GM19351 (cell line): ENCODE results near the gene ZNF726.
"Not testable (repeated sequence)": the region's sequence is repeated elsewhere in the genome, so short reads cannot be mapped to it uniquely, and the experiment has no call there.

ENCODE experiments used
- ATAC-seq: cut with Tn5 transposase; IDR thresholded peaks from one replicate; pipeline ENCODE4 v1.9.1; 2021; ENCODE audit warnings: mild to moderate bottlenecking, moderate library complexity; ENCODE audit not compliant: unreplicated experiment

ZNF726 gene

DNA sequence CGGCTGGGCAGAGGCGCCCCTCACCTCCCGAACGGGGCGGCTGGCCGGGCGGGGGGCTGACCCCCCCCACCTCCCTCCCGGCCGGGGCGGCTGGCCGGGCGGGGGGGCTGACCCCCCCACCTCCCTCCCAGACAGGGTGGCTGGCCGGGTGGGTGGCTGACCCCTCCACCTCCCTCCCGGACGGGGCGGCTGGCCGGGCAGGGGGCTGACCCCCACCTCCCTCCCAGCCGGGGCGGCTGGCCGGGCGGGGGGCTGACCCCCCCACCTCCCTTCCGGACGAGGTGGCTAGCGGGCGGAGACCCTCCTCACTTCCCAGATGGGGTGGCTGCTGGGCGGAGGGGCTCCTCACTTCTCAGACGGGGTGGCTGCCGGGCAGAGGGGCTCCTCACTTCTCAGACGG, 22.3 kb downstream of the ZNF726 start:
- not testable (repeated sequence) for ATAC-seq

DNA sequence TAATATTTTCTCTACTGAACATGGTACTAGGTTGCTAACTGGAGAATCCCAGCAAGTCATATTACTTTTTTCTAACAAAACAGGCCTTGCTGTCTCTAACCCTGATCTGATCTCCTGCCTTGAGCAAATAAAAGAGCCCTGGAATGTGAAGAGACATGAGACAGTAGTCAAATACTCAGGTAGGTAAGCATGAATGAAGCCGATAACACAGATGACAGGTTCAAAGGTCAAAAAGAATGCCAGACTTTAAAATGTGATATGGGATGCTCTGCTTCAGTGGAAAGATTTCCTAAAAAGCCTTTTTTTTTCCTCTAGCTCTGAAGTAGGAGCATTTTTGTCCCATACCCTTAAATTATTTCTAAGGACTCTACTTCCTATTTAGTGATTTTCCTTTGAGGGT, 28.7 kb downstream of the ZNF726 start:
- no peak for ATAC-seq

DNA sequence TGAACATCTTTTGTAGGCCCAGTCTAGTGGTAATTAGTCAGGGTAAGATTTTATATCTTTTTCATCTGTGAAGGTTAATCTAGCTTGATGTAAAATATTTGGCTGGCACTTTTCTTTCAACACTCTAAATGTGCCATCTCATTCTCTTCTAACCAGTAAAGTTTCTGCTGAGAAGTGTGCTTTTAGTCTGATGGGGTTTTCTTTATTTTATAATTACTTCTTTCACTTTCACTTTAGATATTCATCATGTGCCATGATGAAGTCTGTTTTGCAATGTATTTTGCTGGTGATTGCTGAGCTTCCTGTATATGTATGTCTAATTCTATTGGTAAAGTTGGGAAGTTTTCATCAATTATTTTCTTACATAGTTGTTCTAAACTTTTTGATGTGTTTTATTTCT, 31.9 kb downstream of the ZNF726 start:
- ATAC-seq = no peak

DNA sequence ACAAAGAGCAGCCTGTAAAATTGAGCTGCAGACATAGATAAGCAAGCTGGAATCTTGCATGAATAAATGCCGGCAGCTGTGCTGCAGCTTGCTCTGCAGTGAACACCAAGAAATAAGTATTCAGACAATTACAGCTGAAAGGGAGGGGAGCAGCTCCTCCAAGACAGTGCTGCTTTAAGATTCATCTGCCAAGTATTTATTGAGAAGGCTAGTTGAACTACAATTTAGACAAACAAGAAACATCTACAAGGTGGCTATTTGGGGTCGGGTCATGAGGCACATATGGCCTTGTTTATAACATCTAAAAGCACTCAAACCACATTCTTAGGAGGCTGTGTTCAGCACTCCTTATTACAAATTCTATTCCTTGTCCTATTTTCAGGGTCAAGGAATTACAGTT, 34.9 kb downstream of the ZNF726 start:
- no peak for ATAC-seq

DNA sequence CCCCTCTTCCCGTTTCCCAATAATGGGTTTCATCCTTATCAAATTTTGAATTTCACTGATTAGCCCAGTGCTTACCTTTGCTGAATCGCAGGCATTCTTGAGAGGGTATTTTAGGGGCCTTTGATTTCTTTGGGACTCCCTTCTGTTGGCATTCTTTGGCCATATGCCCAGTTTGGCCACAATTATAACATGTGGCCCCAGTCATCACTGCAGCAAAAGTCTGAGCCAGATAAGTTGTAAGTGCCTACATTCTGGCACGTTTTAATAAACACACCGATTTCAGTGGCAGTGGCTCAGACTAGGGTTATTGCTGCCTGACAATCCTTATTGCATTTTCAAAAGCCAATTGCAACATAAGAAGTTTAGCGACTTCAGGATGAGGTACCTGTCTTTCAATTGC, 41.4 kb downstream of the ZNF726 start:
- no peak for ATAC-seq

DNA sequence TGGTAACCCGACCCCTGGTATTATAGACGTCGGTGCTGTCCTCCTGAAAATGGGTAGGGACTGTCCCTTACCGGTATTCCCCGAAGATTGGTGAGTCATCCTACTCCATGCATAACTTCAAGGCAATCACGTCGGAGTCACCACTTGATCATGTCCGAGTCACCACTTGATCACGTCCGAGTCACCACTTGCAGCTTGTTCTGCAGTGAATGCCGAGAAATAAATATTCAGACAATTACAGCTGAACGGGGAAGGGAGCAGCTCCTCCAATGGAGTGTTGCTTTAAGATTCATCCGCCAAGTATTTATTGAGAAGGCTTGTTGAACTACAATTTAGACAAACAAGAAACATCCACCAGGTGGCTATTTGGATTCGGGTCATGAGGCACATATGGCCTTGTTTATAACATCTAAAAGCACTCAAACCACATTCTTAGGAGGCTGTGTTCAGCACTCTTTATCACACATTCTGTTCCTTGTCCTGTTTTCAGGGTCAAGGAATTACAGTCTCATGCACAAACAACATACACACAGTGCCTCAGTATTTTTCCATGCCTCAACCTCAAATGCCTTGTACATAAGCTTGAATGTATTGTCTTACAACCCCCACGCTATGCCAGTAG, 43.1 kb downstream of the ZNF726 start:
- ATAC-seq = no peak

DNA sequence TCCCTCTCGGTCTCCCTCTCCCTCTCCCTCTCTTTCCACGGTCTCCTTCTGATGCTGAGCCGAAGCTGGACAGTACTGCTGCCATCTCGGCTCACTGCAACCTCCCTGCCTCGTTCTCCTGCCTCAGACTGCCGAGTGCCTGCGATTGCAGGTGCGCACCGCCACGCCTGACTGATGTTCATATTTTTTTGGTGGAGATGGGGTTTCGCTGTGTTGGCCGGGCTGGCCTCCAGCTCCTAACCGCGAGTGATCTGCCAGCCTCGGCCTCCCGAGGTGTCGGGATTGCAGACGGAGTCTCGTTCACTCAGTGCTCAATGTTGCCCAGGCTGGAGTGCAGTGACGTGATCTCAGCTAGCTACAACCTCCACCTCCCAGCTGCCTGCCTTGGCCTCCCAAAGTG, 48.7 kb downstream of the ZNF726 start:
- ATAC-seq = not testable (repeated sequence)

DNA sequence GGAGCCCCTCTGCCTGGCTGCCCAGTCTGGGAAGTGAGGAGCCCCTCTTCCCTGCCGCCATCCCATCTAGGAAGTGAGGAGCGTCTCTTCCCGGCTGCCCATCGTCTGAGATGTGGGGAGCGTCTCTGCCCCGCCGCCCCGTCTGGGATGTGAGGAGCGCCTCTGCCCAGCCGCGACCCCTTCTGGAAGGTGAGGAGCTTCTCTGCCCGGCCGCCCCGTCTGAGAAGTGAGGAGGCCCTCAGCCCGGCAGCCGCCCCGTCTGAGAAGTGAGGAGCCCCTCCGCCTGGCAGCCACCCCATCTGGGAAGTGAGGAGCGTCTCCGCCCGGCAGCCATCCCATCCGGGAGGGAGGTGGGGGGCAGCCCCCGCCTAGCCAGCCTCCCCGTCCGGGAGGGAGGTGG, 49.2 kb downstream of the ZNF726 start:
- not testable (repeated sequence) for ATAC-seq

DNA sequence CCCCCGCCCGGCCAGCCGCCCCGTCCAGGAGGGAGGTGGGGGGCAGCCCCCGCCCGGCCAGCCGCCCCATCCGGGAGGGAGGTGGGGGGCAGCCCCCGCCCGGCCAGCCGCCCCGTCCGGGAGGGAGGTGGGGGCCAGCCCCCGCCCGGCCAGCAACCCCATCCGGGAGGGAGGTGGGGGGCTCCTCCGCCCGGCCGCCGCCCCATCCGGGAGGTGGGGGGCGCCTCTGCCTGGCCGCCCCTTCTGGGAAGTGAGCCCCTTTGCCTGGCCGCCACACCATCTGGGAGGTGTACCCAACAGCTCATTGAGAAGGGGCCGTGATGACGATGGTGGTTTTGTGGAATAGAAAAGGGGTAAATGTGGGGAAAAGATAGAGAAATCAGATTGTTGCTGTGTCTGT, 49.6 kb downstream of the ZNF726 start:
- not testable (repeated sequence) for ATAC-seq

DNA sequence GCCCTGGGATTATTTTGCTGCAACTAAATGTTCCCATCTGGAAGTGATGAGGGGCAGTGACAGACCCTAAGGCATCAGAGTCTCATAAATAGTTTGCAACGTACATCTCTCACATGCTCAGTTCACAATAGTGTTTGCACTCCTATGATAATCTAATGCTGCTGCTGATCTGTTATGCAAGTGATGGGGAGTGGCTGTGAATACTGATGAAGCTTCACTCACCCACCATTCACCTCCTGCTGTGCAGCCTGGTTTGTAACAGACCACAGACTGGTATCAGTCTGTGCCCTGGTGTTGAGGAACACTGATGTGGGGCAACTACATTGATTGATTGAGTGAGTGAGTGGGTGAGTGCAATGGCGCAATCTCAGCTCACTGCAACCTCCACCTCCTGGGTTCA, 54.9 kb downstream of the ZNF726 start:
- no peak for ATAC-seq

DNA sequence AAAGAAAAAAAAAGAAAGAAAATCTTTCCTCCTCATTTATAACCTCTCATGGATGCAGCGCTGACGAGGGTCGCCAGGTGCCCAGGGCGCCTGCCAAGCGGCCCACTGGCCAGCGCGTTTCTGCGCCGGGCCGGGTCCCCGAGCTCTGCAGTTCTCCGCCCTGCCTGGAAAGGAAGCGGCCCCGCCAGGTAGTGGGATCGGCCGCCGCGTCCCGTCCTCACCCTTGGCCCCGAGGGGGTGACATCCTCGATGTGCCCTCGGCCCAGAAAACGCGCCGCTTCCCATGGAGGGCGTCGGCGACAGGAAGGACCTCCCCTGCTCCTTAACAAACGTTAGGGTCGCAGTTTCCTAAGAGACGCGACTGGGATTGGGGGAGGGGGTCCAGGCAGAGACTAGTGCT, 56.9 kb downstream of the ZNF726 start:
- no peak for ATAC-seq

DNA sequence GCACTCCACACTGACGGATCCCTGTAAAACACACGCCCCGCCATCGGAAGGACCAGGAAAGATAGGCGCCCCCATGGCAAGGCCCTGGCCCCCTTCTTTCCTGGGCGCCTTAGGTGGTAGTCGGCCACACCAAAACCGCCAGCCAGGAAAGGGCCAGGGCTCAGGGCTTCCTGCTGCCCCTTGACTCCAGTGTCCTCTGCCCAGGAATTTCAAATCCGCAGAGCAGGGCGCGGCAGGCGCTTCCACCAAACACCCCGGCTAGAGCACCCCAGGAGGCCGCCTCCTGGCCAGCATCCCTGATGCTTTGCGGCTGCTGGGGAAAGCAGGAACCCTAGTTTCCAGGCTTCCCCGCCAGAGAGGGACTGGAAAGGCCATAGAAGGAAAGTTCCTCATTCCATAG, 57.5 kb downstream of the ZNF726 start:
- no peak for ATAC-seq

DNA sequence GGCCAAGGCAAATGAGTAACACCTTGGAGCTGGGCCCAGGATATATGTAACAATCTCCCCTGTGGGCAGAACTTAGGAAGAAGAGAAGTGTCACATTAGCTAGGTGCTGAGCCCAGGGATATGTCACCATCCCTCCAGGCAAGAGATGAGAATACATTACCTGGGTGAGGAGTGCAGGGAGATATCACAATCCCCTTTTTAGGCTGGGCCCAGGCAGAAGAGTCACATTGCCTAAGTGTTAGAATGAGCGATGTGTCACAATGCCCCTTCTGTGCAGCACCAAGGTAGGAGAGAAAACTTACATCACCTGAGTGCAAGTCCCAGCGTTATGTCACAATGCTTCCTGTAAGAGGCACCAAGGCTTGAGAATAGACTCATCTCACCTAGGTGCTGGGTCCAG, 60.3 kb downstream of the ZNF726 start:
- ATAC-seq = no peak

DNA sequence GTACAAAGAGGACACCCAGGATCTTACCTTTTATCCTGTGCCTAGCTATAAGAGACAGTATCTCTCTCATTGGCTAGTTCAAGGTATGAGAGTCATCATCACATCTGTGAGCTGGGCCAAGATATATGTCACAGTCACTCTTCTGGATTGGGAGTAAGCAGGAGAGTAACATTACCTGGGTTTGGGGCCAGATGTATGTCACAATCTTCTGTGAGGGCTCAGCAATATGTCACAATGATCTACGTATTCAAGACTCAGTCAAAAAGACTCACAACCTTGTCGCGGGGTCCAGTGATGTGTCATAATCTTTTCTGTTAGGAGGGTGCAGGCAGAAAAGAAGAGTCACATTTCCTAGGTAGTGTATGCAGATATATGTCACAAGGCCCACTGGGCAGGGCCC, 61.9 kb downstream of the ZNF726 start:
- ATAC-seq = not testable (repeated sequence)

DNA sequence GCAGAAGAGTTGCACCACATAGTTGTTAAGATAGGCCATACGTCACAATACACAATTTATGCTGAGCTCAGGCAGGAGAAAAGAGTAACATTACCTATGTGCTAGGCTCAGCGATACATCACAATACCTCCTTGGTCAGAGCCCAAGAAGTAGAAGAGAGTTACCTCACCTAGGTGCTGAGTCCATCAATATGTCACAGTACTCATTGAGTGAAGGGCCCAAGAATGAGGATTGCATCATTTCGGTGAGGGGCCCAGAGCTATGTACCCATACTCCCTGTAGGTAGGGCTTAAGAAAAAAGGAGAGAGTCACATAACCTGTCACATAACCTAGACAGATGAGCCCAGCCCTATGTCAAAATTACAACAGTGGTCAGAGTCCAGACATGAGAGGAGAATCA, 62.6 kb downstream of the ZNF726 start:
- ATAC-seq = not testable (repeated sequence)

DNA sequence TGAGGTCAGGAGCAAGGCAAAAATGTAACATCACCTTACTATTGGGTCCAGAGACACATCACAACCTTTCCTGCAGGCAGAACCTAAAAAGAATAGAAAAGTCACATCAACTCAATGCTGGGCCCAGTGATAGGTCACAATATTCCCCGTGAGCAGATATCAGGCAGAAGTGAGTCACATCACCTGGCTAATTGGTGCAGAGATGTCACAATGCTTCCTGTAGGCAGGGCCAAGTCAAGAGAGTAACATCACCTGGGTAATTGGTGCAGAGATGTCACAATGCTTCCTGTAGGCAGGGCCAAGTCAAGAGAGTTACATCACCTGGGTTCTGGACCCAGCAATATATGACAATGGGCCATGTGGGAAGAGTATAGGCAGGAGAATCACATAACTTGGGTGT, 63.4 kb downstream of the ZNF726 start:
- ATAC-seq = no peak

DNA sequence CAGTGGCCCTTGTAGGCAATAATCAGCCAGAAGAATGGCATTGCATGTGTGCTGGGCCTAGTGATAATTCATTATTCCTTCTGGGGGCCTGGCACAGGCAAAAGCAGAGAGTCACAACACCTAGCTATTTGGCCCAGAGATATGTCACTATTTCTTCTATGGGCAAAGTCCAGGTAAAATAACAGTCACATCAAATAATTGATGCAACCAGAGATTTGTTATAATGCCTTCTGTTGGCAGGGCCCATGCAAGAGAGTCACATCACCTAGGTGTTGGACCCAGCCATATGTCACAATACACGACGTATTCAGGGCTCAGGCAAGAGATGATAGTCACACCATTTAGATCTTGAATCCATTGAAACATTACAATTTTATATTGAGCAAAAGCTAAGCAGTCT, 66.1 kb downstream of the ZNF726 start:
- no peak for ATAC-seq

DNA sequence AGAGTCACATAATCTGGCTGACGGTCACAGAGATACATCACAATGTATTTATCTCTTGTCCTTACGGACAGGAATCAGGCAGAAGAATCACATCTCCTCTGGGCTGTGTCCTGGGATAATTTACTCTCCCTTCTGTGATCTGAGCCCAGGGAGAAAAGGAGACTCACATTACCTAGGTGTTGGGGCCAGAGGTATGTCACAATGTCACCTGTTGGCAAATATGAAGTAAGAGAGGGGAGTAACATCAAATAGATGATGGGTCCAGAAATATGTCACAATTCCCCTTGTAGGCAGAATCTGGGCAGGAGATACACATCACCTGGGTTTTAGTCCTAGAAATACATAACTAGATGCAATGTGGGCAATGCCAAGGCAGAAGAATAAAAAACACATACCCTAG, 67.2 kb downstream of the ZNF726 start:
- no peak for ATAC-seq

DNA sequence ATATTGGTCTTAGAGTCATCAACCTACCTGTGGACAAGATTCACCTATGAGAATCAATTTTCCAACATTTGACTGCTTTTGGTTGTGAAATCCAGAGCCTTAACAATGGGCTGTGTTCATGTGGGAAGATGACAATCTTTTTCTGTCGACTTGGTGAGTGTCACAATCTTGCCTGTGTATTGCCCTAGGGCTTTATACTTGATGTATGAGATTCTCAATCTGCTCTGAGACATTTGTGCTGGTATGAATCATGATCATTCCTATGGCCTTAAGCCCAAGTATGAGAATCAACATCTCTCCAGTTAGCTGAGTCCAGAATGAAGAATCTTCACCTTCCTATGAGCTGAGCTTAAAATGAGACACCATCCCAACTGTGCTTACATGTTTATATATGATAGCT, 68.7 kb downstream of the ZNF726 start:
- no peak for ATAC-seq
